ENCODE data around the gene TMEM259. TPM values are rescaled to one million over a fixed set of nuclear protein-coding genes. Genes with fewer than 3 reads are reported as not detected.

The TMEM259 gene
- total RNA-seq, 4 donors from 2014 or later: 47.4 to 164 (median 56.9) TPM

DNA sequence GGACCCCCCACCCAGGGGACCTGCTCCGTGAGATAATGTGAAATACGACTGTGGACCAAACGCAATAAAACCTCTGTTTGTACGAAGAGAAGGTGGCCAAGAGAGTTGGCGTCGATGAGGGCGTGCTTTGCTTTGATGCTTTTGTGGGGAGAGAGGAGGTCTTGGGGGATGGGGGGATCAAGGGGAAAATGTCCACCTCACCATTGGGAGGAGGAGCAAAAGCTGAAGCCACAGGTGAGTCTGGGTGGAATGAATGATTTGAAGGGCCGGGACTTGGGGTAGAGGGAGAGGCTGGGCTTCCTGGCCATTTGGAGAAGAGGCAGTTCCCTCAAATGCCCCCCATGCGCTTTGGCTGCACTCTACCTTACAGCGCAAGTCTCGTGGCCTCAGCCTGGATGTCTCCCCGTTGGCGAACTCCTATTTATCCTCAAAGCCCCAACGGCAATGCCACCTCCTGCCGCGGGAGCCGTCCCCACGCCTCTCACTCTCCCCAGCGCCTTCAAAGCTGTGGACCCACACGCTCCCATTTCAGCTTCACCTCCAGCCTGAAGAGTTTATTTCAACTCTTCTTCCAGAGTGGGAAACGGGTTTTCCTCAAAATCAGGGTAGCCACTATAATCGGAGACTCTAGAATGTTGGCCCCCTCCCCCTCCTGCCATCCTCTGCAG lies 18.2 kb upstream of the TMEM259 start:
- intact Hi-C loops (cut with DNase I; ENCODE audit: low total_unique reads): loop anchor here (10.0 kb wide), 1 partner anchor 46 kb away; no protein-coding TSS in a partner anchor
- Histone ChIP-seq H3K27ac (no peak overlapping the region), H3K9me3 (no peaks in the 10 kb centered on the region), H3K4me1 (peaks cover 0 to 19% of the 10 kb centered on the region in 2 donors), H3K27me3 (peaks cover 12 to 15% of the 10 kb centered on the region in 2 donors), H3K4me3 (no peak overlapping the region), H3K36me3 (no peaks in the 10 kb centered on the region)
- no peak for DNase-seq
- TF ChIP-seq, protein P1, sequence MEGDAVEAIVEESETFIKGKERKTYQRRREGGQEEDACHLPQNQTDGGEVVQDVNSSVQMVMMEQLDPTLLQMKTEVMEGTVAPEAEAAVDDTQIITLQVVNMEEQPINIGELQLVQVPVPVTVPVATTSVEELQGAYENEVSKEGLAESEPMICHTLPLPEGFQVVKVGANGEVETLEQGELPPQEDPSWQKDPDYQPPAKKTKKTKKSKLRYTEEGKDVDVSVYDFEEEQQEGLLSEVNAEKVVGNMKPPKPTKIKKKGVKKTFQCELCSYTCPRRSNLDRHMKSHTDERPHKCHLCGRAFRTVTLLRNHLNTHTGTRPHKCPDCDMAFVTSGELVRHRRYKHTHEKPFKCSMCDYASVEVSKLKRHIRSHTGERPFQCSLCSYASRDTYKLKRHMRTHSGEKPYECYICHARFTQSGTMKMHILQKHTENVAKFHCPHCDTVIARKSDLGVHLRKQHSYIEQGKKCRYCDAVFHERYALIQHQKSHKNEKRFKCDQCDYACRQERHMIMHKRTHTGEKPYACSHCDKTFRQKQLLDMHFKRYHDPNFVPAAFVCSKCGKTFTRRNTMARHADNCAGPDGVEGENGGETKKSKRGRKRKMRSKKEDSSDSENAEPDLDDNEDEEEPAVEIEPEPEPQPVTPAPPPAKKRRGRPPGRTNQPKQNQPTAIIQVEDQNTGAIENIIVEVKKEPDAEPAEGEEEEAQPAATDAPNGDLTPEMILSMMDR (IDR thresholded peaks at IDR 0.05): no peak
- no peak for TF ChIP-seq POLR2A (IDR thresholded peaks at IDR 0.05)

DNA sequence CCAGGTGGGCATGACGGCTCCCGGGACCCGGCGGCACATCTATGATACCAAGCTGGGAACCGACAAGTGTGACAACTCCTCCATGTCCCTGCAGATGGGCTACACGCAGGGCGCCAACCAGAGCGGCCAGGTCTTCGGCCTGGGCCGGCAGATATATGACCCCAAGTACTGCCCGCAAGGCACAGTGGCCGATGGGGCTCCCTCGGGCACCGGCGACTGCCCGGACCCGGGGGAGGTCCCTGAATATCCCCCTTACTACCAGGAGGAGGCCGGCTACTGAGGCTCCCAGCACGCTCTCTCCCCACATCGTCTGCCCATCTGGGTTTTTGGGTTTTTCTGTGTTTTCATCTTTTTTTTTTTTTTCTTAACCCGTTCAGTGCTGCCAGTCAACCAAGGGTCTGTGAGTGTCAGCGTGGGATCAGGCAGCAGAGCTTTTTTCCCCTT lies 16.7 kb upstream of the TMEM259 start:
- no peaks in the 10 kb centered on the region for H3K36me3 ChIP-seq
- H3K9me3 ChIP-seq: no peaks in the 10 kb centered on the region
- no peak for DNase-seq
- no peak overlapping the region for H3K4me3 ChIP-seq
- H3K27ac ChIP-seq: no peak overlapping the region
- peaks cover 0 to 19% of the 10 kb centered on the region in 2 donors for H3K4me1 ChIP-seq
- intact Hi-C loops (cut with DNase I; ENCODE audit: low total_unique reads): loop anchor here (10.0 kb wide), 1 partner anchor 47 kb away; no protein-coding TSS in a partner anchor
- H3K27me3 ChIP-seq: peaks cover 11 to 12% of the 10 kb centered on the region in 2 donors
- no peak for TF ChIP-seq POLR2A (IDR thresholded peaks at IDR 0.05)
- TF ChIP-seq, protein P1 (IDR thresholded peaks at IDR 0.05): no peak

DNA sequence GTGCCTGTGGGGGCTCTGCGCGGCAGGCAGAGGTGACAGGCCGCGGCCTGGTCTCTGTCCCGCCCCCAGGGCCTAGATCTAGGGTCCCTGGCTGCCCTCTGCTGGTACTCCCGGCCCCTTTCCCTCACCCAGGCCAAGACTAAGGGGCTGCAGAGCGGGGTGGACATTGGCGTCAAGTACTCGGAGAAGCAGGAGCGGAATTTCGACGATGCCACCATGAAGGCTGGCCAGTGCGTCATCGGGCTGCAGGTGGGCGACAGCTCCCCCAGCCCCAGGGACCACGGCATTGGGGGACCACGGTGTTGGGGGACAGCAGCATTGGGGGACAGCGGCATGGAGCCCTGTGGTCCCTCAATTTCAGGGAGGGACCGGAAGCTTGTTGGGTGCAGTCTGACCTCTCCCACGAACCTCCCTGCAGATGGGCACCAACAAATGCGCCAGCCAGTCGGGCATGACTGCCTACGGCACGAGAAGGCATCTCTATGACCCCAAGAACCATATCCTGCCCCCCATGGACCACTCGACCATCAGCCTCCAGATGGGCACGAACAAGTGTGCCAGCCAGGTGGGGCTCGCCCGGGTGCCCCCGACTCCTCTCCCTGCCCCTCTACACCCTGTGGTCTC lies 15.2 kb upstream of the TMEM259 start:
- Histone ChIP-seq H3K4me3 (no peak overlapping the region), H3K27ac (no peak overlapping the region), H3K4me1 (peaks cover 0 to 17% of the 10 kb centered on the region in 2 donors), H3K9me3 (no peaks in the 10 kb centered on the region), H3K36me3 (no peaks in the 10 kb centered on the region), H3K27me3 (no peaks in the 10 kb centered on the region)
- TF ChIP-seq, protein P1 (IDR thresholded peaks at IDR 0.05): no peak
- no peak for TF ChIP-seq POLR2A (IDR thresholded peaks at IDR 0.05)
- intact Hi-C loops (cut with DNase I; ENCODE audit: low total_unique reads): loop anchor here (10.0 kb wide), 1 partner anchor 49 kb away; no protein-coding TSS in a partner anchor
- no peak for DNase-seq

DNA sequence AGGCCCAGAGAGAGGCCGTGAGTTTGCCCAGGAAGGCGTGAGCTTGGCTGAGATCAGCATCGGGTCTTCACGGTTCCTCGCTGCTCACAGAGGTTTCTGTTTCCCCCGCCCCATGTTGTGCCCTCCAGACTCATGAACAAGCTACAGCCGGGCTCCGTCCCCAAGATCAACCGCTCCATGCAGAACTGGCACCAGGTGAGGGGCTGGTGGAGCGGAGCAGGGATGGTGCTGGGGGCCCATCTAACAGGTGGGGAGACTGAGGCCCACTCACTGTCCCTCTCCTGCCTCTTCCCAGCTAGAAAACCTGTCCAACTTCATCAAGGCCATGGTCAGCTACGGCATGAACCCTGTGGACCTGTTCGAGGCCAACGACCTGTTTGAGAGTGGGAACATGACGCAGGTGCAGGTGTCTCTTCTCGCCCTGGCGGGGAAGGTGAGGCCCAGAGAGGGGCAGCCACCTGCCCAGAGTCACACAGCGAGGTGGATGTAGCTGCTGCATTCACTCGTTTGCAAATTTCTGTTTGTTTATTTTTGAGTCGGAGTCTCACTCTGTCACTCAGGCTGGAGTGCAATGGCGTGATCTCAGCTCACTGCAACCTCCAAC lies 11.4 kb upstream of the TMEM259 start:
- DNase-seq: no peak
- TF ChIP-seq POLR2A (IDR thresholded peaks at IDR 0.05): no peak
- TF ChIP-seq, protein P1 (IDR thresholded peaks at IDR 0.05): no peak
- Histone ChIP-seq H3K27me3 (no peaks in the 10 kb centered on the region), H3K4me1 (peaks cover 0 to 6% of the 10 kb centered on the region in 2 donors), H3K36me3 (no peaks in the 10 kb centered on the region), H3K27ac (no peak overlapping the region), H3K9me3 (no peaks in the 10 kb centered on the region), H3K4me3 (no peak overlapping the region)
- intact Hi-C loops (cut with DNase I; ENCODE audit: low total_unique reads): loop anchor here (10.0 kb wide), 1 partner anchor 52 kb away; no protein-coding TSS in a partner anchor
